NCI-H2107 treated with DMSO at 0.1 percent for 48 hours (cell line): ENCODE data around the gene LARGE2.
A peak's percentile ranks its signal among the peaks of the same experiment; 100 is the strongest.

Source experiments
- DNase-seq: peaks from one replicate; lab custom pipeline; 2025; ENCODE audit not compliant: unreplicated experiment; lab: John Stamatoyannopoulos, UW

Gene LARGE2

GRCh38 chr11:45913942-45914635, 8.4 kb upstream of the LARGE2 start:
- no peak for DNase-seq

- DNase-seq, result no peak
Measured at GRCh38 chr11:45915446-45915845, 7.0 kb upstream of the LARGE2 start.

- no peak for DNase-seq
Measured at GRCh38 chr11:45917286-45917622, 5.2 kb upstream of the LARGE2 start.

GRCh38 chr11:45917623-45918330, 4.7 kb upstream of the LARGE2 start, which contains the start of gene PEX16:
Gene PEX16, minus strand, starts transcription at chr11:45917877. Its CDS starts 66 bp downstream, at chr11:45917811.
- peak; percentile 91 for DNase-seq

GRCh38 chr11:45918331-45918941, 4.0 kb upstream of the LARGE2 start:
- peak; percentile 69 for DNase-seq

- no peak for DNase-seq
Measured at GRCh38 chr11:45918962-45919675, 3.3 kb upstream of the LARGE2 start.

- DNase-seq, result no peak
Measured at GRCh38 chr11:45919806-45920530, 2.5 kb upstream of the LARGE2 start.

GRCh38 chr11:45920531-45921477, 1.7 kb upstream of the LARGE2 start:
- DNase-seq, result no peak

- peak; percentile 62 for DNase-seq
Measured at GRCh38 chr11:45921561-45922424, 663 bp upstream of the LARGE2 start.

- DNase-seq, result no peak
Measured at GRCh38 chr11:45924036-45924915, 1.8 kb downstream of the LARGE2 start.

GRCh38 chr11:45924927-45925326, 2.5 kb downstream of the LARGE2 start:
- no peak for DNase-seq

- DNase-seq, result no peak
Measured at GRCh38 chr11:45925550-45925949, 3.1 kb downstream of the LARGE2 start.

- no peak for DNase-seq
Measured at GRCh38 chr11:45926001-45926401, 3.5 kb downstream of the LARGE2 start.

- no peak for DNase-seq
Measured at GRCh38 chr11:45926536-45927331, 4.3 kb downstream of the LARGE2 start.

GRCh38 chr11:45927332-45927683, 4.9 kb downstream of the LARGE2 start:
- no peak for DNase-seq

GRCh38 chr11:45927684-45928413, 5.4 kb downstream of the LARGE2 start:
- no peak for DNase-seq
